CD4-positive, alpha-beta T cell treated with Interleukin-17A for 1 hour (primary cell): ENCODE measurements around the gene AGR2.
"Not testable (repeated sequence)": the region's sequence is repeated elsewhere in the genome, so short reads cannot be mapped to it uniquely, and the experiment has no call there.

Experiments used
- DNase-seq: peaks from one replicate; pipeline ENCODE4 v3.0.0-alpha.2; 2020

Gene AGR2

GRCh38 chr7:16804674-16805439 lies at the start of gene AGR2:
Gene AGR2, minus strand, starts transcription at chr7:16804999. Its CDS starts 3,203 bp downstream, at chr7:16801796.
- no peak for DNase-seq

- not testable (repeated sequence) for DNase-seq
These were observed 48.4 kb upstream of the AGR2 start for GRCh38 chr7:16853189-16853588.

- peak; percentile 4 for DNase-seq
These were observed 47.0 kb upstream of the AGR2 start for GRCh38 chr7:16851829-16852228.

GRCh38 chr7:16850614-16851466 lies 46.0 kb upstream of the AGR2 start:
- no peak for DNase-seq

- no peak for DNase-seq
These were observed 44.7 kb upstream of the AGR2 start for GRCh38 chr7:16849296-16850148.

GRCh38 chr7:16847381-16847860 lies 42.6 kb upstream of the AGR2 start:
- DNase-seq: no peak

GRCh38 chr7:16846601-16847165 lies 41.9 kb upstream of the AGR2 start:
- DNase-seq: no peak

GRCh38 chr7:16845746-16846145 lies 40.9 kb upstream of the AGR2 start:
- no peak for DNase-seq

- no peak for DNase-seq
These were observed 36.9 kb upstream of the AGR2 start for GRCh38 chr7:16841681-16842080.

- DNase-seq: no peak
These were observed 35.3 kb upstream of the AGR2 start for GRCh38 chr7:16840094-16840493.

GRCh38 chr7:16839646-16840045 lies 34.8 kb upstream of the AGR2 start:
- DNase-seq: no peak

- no peak for DNase-seq
These were observed 34.1 kb upstream of the AGR2 start for GRCh38 chr7:16838891-16839290.

GRCh38 chr7:16838386-16838785 lies 33.6 kb upstream of the AGR2 start:
- no peak for DNase-seq

GRCh38 chr7:16836481-16836880 lies 31.7 kb upstream of the AGR2 start:
- DNase-seq: no peak

GRCh38 chr7:16833373-16833772 lies 28.6 kb upstream of the AGR2 start:
- DNase-seq: no peak

GRCh38 chr7:16826060-16826459 lies 21.3 kb upstream of the AGR2 start:
- DNase-seq: no peak

- DNase-seq: no peak
These were observed 17.2 kb upstream of the AGR2 start for GRCh38 chr7:16822029-16822428.

GRCh38 chr7:16818732-16819131 lies 13.9 kb upstream of the AGR2 start:
- DNase-seq: no peak

- no peak for DNase-seq
These were observed 12.7 kb upstream of the AGR2 start for GRCh38 chr7:16817536-16817935.

- DNase-seq: no peak
These were observed 12.0 kb upstream of the AGR2 start for GRCh38 chr7:16816824-16817223.

- no peak for DNase-seq
These were observed 10.2 kb upstream of the AGR2 start for GRCh38 chr7:16815001-16815400.

GRCh38 chr7:16813232-16813616 lies 8.4 kb upstream of the AGR2 start:
- DNase-seq: no peak
